Measurements from ENCODE around the gene LMCD1.

The LMCD1 gene

DNA sequence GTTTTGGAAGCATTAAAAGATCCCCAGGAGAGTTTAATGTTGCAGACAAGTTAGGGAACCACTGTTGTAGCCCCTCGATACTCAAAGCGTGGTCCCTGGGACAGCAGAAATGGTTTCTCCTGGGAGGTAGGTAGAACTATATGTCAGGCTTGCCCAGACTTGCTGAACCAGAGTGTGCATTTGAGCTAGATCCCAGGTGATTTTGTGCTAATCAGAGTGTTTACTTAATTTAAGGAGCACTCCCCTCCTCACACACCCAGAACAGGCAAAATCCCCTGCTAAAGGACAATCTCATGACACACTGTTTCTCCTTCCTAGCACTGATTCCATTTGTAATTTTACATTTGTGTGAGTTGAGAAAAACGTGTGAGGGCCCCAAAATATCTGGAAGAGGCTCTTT is 24.3 kb downstream of the LMCD1 start:
- no peaks in the 10 kb centered on the region for H3K9me3 ChIP-seq (ENCODE audit: control insufficient read depth, low read depth, low read length)
- H3K36me3 ChIP-seq (ENCODE audit: control insufficient read depth, low read depth, low read length) = no peaks in the 10 kb centered on the region
- H3K9ac ChIP-seq (ENCODE audit: low read length) = no peak overlapping the region
- peaks cover 10% of the 10 kb centered on the region for H3K4me1 ChIP-seq (ENCODE audit: control insufficient read depth, low read depth, low read length)
- H3K4me3 ChIP-seq (ENCODE audit: low read length) = no peak overlapping the region
- H3K27me3 ChIP-seq (ENCODE audit: control insufficient read depth, insufficient read depth, low read length) = no peaks in the 10 kb centered on the region
- H3K27ac ChIP-seq (ENCODE audit: low read length) = no peak overlapping the region

DNA sequence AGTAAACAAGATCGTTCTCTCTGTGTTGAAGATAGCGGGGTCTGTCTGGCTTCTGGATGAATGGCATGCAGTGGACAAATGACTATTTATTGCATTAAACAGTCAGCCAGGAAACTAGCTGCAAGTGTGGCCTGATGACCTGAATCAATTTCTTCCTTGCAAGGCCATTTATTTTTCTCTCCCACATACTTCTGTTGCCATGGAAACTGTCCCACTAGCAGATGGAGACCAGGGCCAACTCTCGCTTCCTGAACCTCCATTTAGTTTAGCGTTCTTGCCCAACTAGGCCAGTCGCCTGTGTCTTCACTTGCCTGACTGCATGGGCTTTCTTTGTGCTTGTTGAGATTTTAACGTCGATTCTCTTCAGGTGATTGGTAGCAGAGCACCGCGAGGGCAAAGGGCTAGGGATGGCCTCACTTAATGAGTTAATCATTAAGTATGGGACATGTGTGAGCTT is 27.6 kb downstream of the LMCD1 start:
- no peaks in the 10 kb centered on the region for H3K9me3 ChIP-seq (ENCODE audit: control insufficient read depth, low read depth, low read length)
- no peaks in the 10 kb centered on the region for H3K36me3 ChIP-seq (ENCODE audit: control insufficient read depth, low read depth, low read length)
- H3K27me3 ChIP-seq (ENCODE audit: control insufficient read depth, insufficient read depth, low read length) = no peaks in the 10 kb centered on the region
- H3K4me3 ChIP-seq (ENCODE audit: low read length) = no peak overlapping the region
- peaks cover 8% of the 10 kb centered on the region for H3K4me1 ChIP-seq (ENCODE audit: control insufficient read depth, low read depth, low read length)
- no peak overlapping the region for H3K27ac ChIP-seq (ENCODE audit: low read length)
- H3K9ac ChIP-seq (ENCODE audit: low read length) = no peak overlapping the region

DNA sequence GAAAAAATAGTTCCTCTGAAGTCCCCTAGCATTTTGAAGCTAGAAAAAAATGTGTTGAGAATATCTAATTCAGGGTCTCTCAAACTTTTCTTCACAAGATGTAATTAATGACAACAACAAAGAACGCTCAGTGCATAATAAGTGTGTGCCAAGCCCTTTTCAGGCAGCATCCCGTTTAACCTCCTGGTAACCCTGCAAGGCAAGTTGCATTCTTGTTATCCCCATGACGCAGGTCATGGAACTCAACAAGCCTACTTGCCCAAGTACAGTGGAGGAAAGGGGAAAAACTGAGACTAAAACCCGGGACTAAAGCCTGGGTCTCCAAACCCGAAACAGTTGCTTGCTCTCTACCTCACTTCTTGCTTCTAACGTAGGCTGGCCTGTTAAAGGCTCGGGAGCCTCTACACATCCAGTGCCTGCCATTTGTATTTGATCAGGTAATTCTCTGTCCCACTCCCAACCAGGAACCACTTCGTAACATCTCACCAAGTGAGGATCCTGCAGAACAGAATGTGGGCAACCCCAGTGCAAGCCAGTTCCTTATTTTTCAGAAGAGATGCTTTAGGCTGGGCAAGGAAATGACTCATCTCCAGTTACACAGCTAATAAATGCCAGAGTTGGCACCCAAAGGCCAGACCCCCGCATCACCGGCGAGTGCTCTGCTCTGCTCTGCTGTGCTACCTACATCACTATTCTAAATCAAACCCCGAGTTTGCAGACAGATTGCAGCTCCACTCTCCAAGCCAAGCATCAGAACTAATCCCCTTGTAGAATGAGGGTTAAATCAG is 28.3 kb downstream of the LMCD1 start:
- H3K9me3 ChIP-seq (ENCODE audit: control insufficient read depth, low read depth, low read length) = no peaks in the 10 kb centered on the region
- H3K27ac ChIP-seq (ENCODE audit: low read length) = no peak overlapping the region
- H3K9ac ChIP-seq (ENCODE audit: low read length) = no peak overlapping the region
- no peaks in the 10 kb centered on the region for H3K36me3 ChIP-seq (ENCODE audit: control insufficient read depth, low read depth, low read length)
- H3K27me3 ChIP-seq (ENCODE audit: control insufficient read depth, insufficient read depth, low read length) = no peaks in the 10 kb centered on the region
- H3K4me3 ChIP-seq (ENCODE audit: low read length) = no peak overlapping the region
- H3K4me1 ChIP-seq (ENCODE audit: control insufficient read depth, low read depth, low read length) = peaks cover 8% of the 10 kb centered on the region

DNA sequence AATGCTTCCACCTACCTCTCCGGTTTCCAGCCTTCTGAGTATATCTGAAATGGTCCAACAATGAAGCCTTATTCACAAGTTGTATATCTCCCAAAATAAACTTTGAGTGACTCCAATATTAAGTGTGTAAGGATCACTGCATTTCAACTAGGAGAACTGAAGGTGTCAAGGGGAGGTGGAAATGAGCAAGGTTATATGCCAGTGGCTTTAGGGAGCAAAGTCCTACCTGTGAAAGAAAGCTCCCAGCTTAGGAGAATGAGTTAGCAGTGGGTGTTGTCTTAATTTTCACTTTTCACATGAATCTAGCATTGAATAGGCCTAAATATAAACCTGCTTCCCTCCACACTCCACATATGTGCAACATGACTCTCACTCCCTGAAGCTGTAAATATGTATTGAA is 29.0 kb downstream of the LMCD1 start:
- Histone ChIP-seq H3K4me1 (ENCODE audit: control insufficient read depth, low read depth, low read length) (peaks cover 9% of the 10 kb centered on the region), H3K36me3 (ENCODE audit: control insufficient read depth, low read depth, low read length) (no peaks in the 10 kb centered on the region), H3K27me3 (ENCODE audit: control insufficient read depth, insufficient read depth, low read length) (no peaks in the 10 kb centered on the region), H3K9me3 (ENCODE audit: control insufficient read depth, low read depth, low read length) (no peaks in the 10 kb centered on the region), H3K4me3 (ENCODE audit: low read length) (no peak overlapping the region), H3K27ac (ENCODE audit: low read length) (no peak overlapping the region), H3K9ac (ENCODE audit: low read length) (no peak overlapping the region)

DNA sequence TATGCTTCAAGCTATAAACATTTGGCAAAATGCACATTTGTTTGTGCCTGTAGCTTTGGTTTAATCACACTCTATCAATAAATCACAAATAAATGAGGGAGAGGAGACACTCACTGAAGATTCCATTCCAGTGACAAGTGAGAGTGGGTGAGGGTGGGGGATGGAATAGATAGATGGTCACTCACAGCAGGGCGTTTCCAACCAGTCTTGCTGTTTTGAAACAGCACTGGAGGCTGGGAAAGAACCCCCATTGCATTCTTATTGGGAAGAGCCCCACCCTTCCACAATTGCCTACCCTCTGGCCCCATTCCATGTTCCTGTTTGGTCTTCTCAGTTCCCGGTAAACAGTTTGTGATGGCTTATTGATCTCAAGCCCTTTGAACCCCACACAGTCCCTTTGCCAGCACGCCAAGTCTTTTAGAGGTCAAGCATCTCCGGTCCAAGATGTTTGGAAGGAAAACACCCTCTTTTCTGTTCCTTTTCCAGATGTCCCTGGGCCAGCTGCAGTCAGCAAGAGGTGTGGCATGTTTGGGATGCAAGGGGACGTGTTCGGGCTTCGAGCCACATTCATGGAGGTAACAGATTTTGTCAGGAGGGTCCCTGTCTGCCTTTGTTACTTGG is 30.7 kb downstream of the LMCD1 start:
- Histone ChIP-seq H3K4me1 (ENCODE audit: control insufficient read depth, low read depth, low read length) (peaks cover 20% of the 10 kb centered on the region), H3K36me3 (ENCODE audit: control insufficient read depth, low read depth, low read length) (no peaks in the 10 kb centered on the region), H3K4me3 (ENCODE audit: low read length) (no peak overlapping the region), H3K27ac (ENCODE audit: low read length) (no peak overlapping the region), H3K27me3 (ENCODE audit: control insufficient read depth, insufficient read depth, low read length) (no peaks in the 10 kb centered on the region), H3K9me3 (ENCODE audit: control insufficient read depth, low read depth, low read length) (no peaks in the 10 kb centered on the region), H3K9ac (ENCODE audit: low read length) (no peak overlapping the region)

DNA sequence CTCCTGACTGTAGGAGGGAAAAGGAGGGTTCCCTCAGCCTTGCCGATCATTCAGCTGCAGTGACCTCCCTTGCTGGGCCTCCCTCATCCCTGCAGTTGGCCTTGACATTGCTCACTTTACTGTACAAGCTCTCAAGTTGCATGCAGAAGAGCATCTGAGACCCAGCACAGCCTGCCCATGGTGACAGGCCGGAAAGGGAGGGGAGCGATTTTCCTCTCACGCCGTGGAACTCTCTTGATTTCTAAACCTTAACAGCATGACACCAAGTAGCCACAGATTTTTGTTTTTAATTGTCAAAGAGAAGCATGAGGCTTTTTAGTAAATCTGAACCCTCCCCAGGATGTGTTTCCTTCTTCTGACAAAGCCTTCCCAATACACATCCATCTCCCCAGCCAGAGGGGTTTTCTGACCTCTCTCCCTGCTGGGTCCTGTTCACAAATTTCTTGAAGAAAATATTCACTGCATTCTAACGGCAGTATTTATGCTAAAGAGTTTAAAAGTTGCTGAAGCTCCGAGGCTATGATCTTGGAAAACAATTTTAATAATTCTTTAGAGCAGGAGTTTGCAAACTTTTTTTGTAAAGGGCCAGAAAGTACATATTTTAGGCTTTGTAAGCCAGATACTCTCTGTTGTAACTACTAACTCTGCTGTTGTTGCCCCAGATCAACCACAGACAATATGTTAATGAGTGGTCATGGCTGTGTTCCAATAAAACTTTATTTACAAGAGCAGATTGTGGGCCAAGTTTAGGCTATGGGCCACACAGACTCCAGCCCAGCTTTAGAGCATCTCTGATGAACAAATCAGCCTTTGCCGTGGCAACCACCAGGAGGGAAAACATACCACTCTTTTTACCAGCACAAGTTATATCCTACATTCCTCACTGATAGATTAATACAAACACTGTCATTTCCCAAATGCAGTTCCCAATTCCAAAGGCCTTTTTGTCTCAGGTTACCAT is 34.8 kb downstream of the LMCD1 start:
- Histone ChIP-seq H3K27ac (ENCODE audit: low read length) (no peak overlapping the region), H3K27me3 (ENCODE audit: control insufficient read depth, insufficient read depth, low read length) (no peaks in the 10 kb centered on the region)

DNA sequence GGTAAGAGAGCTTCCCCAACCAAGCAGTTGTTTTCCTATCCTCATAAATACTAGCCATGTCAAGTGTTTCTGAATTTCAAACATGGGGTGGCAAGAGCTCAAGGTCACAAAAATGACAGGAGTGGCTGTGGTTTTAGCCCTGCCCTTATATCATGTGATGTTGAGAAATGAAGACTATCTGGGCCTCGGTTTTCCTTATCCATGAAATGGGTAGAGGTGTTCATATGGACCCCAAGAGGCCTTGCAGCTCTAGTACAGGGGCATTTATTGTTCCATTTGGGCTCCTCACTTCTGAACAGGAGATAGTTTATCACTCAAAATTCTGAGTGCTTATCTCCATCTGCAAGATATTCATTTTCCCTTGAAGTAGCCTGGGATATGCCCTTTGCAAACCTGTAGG is 35.8 kb downstream of the LMCD1 start:
- H3K9me3 ChIP-seq (ENCODE audit: control insufficient read depth, low read depth, low read length) = no peaks in the 10 kb centered on the region
- peaks cover 12% of the 10 kb centered on the region for H3K4me1 ChIP-seq (ENCODE audit: control insufficient read depth, low read depth, low read length)
- peaks cover 6% of the 10 kb centered on the region for H3K36me3 ChIP-seq (ENCODE audit: control insufficient read depth, low read depth, low read length)
- H3K27me3 ChIP-seq (ENCODE audit: control insufficient read depth, insufficient read depth, low read length) = no peaks in the 10 kb centered on the region
- H3K4me3 ChIP-seq (ENCODE audit: low read length) = no peak overlapping the region
- H3K27ac ChIP-seq (ENCODE audit: low read length) = no peak overlapping the region
- no peak overlapping the region for H3K9ac ChIP-seq (ENCODE audit: low read length)

More for the DNA sequence above, 34.8 kb downstream of the LMCD1 start:
- H3K9me3 ChIP-seq (ENCODE audit: control insufficient read depth, low read depth, low read length) = no peaks in the 10 kb centered on the region
- H3K4me3 ChIP-seq (ENCODE audit: low read length) = no peak overlapping the region
- H3K36me3 ChIP-seq (ENCODE audit: control insufficient read depth, low read depth, low read length) = peaks cover 6% of the 10 kb centered on the region
- H3K4me1 ChIP-seq (ENCODE audit: control insufficient read depth, low read depth, low read length) = peaks cover 12% of the 10 kb centered on the region
- H3K9ac ChIP-seq (ENCODE audit: low read length) = no peak overlapping the region

DNA sequence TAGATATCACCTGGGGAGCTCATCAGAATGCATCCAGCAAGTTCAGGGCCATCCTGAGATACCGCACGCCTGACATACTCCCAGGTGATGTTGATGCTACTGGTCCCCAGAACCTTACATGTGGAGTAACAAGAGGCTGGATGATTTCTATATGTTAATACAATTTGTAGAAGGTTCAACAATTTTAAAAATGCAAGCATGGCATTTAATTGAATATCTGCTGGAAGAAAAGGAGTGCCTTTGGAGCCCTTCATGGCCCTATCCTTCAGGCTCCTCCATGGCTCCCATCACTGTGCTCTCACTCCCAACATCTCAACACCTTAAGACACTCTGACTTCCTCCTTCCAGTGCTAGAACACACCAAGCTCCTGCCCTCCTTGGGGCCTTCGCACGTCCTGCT is 36.6 kb downstream of the LMCD1 start:
- no peak overlapping the region for H3K9ac ChIP-seq (ENCODE audit: low read length)

DNA sequence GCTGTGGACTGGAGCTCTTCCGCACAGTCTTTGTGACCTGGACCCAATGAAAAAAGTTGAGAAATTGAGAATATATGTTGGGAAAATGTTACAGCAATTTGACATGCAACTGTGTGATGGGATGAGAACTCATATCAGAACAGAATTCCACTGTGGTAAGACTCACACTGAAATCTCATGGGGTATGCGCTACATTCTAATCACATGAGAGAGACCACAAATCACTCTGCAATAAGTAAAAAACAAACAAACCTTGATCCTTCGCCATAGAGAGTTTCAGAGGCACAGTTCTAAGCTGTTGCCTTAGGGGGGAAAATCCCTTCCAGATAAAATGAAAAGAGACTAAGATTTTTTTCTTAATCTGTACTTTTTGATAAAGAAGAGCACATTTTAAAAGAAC is 37.3 kb downstream of the LMCD1 start:
- Histone ChIP-seq H3K36me3 (ENCODE audit: control insufficient read depth, low read depth, low read length) (peaks cover 6% of the 10 kb centered on the region), H3K9ac (ENCODE audit: low read length) (no peak overlapping the region)

More for the DNA sequence above, 36.6 kb downstream of the LMCD1 start:
- H3K27me3 ChIP-seq (ENCODE audit: control insufficient read depth, insufficient read depth, low read length) = no peaks in the 10 kb centered on the region
- no peaks in the 10 kb centered on the region for H3K9me3 ChIP-seq (ENCODE audit: control insufficient read depth, low read depth, low read length)
- H3K27ac ChIP-seq (ENCODE audit: low read length) = no peak overlapping the region
- H3K4me1 ChIP-seq (ENCODE audit: control insufficient read depth, low read depth, low read length) = peaks cover 12% of the 10 kb centered on the region
- H3K4me3 ChIP-seq (ENCODE audit: low read length) = no peak overlapping the region
- peaks cover 6% of the 10 kb centered on the region for H3K36me3 ChIP-seq (ENCODE audit: control insufficient read depth, low read depth, low read length)

DNA sequence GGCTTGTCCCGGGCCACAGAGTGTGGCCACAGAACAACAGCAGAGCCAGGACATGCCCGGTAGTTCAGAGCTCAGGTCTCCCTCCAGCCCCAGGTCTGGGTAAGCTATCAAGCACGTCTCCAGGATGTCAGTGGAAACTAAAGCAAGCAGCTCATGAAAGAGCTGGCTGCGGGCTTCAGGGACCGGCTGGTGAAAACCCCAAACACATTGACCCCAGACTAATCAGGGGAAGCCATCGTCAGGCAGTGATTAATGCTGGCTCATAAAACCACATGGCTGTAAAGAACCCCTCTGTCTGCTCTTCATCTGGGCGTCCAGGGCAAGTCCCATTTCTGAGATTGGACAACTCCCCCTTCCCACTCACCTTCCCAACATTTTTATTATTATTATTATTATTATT is 37.8 kb downstream of the LMCD1 start:
- Histone ChIP-seq H3K9me3 (ENCODE audit: control insufficient read depth, low read depth, low read length) (no peaks in the 10 kb centered on the region), H3K9ac (ENCODE audit: low read length) (no peak overlapping the region), H3K27me3 (ENCODE audit: control insufficient read depth, insufficient read depth, low read length) (no peaks in the 10 kb centered on the region), H3K4me3 (ENCODE audit: low read length) (no peak overlapping the region), H3K27ac (ENCODE audit: low read length) (no peak overlapping the region), H3K36me3 (ENCODE audit: control insufficient read depth, low read depth, low read length) (peaks cover 6% of the 10 kb centered on the region), H3K4me1 (ENCODE audit: control insufficient read depth, low read depth, low read length) (peaks cover 12% of the 10 kb centered on the region)

More for the DNA sequence above, 37.3 kb downstream of the LMCD1 start:
- H3K9me3 ChIP-seq (ENCODE audit: control insufficient read depth, low read depth, low read length) = no peaks in the 10 kb centered on the region
- no peaks in the 10 kb centered on the region for H3K27me3 ChIP-seq (ENCODE audit: control insufficient read depth, insufficient read depth, low read length)
- no peak overlapping the region for H3K27ac ChIP-seq (ENCODE audit: low read length)
- peaks cover 12% of the 10 kb centered on the region for H3K4me1 ChIP-seq (ENCODE audit: control insufficient read depth, low read depth, low read length)
- H3K4me3 ChIP-seq (ENCODE audit: low read length) = no peak overlapping the region

DNA sequence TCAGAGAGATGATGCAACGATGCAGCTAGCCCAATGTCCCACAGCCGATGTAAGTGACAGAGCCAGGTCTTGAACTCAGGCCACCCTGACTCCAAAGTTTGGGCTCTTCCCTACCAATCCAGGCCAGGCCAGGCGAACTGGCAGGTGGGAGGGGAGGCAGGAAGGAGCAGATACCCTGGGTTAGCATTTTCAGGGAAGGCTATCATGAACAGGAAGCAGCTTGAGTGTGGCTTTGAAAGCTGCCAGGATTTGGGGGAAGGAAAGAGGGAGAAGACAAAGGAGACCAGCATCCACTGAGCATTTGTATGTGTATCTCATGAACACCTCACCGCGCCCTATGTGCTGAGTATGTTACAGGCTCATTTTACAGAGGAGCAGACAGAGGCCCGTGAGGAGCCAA is 38.8 kb downstream of the LMCD1 start:
- H3K27me3 ChIP-seq (ENCODE audit: control insufficient read depth, insufficient read depth, low read length) = no peaks in the 10 kb centered on the region

More for the DNA sequence above, 38.8 kb downstream of the LMCD1 start:
- Histone ChIP-seq H3K4me3 (ENCODE audit: low read length) (no peak overlapping the region), H3K9me3 (ENCODE audit: control insufficient read depth, low read depth, low read length) (no peaks in the 10 kb centered on the region), H3K27ac (ENCODE audit: low read length) (no peak overlapping the region), H3K36me3 (ENCODE audit: control insufficient read depth, low read depth, low read length) (peaks cover 6% of the 10 kb centered on the region), H3K9ac (ENCODE audit: low read length) (no peak overlapping the region), H3K4me1 (ENCODE audit: control insufficient read depth, low read depth, low read length) (peaks cover 12% of the 10 kb centered on the region)

All from iPS-18a (cell line).